ELR (cell line): ENCODE results near the gene GRIN2C.
A peak's percentile ranks its signal among the peaks of the same experiment; 100 is the strongest.

ENCODE experiments used
- DNase-seq: peaks from one replicate; pipeline ENCODE4 v3.0.0-alpha.2; 2015; ENCODE audit warnings: low read depth

GRIN2C gene

DNA sequence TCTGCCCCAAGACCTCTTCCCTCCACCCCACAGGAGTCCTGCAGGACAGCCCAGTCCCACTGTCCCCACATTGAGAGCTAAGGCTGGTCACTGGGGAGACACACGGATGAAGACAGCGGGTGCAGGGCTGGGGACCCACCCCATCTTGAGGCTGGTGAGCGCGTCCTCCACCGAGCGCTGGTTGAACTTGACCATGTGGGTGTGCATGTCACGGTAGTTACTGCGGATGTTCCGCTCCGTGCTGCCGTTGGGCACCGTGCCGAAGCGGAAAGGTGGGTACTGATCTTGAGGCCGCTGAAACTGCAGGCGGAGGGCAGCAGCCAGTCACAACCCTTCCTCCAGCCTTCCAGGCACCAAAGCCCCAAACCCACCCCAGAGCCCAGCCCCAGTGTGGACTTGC, 13.1 kb downstream of the GRIN2C start:
- DNase-seq = no peak

DNA sequence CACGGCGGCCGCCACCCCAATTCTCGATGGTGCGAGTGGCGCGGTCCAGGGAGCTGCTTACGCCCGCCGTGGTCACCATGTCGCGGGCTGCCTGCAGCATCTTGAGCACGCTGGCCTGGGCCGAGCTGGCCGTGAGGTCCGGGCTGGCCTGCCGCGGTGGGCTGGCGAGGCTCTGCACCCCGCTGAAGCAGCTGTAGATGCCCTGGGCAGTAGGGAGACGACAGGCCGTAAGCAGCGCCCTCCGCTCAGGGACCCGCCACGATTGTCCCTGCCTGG, 16.4 kb downstream of the GRIN2C start:
- DNase-seq = no peak

DNA sequence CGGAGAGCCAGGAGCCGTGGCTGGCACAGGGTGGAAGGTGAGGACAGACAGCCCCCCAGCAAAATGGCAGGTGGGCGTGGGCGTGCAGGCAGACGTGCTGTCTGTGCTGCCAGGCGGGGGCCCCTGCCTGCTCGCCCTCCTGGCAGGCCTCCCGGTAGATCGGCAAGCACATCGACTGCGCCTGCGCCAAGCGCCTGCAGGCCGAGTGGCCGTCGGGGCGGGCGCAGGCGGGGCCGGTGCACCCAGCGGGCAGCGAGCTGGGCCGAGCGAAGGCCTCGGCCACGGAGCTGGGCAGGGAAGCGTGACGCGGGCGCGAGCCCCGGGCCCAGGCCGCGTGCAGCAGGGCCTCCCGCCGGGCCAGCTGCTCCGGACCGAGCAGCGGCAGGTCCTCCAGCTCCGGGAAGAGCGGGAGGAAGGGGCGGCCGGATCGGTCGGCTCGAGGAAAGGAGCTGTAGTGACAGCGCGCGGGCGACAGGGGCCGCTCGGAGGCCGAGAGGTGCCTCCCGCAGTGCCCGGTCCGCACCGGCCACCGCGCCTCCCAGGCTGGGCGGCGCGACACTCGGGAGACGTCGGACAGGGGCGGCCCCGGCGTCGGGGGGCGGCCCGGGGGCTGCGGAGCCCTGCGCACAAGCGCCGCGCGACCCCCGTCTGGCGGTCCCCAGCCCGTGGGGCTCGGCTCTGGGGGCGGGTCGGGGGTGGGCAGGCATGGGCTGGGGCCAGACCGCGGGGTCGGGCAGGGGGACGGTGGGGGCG, 16.9 kb downstream of the GRIN2C start:
- DNase-seq = peak; percentile 76

DNA sequence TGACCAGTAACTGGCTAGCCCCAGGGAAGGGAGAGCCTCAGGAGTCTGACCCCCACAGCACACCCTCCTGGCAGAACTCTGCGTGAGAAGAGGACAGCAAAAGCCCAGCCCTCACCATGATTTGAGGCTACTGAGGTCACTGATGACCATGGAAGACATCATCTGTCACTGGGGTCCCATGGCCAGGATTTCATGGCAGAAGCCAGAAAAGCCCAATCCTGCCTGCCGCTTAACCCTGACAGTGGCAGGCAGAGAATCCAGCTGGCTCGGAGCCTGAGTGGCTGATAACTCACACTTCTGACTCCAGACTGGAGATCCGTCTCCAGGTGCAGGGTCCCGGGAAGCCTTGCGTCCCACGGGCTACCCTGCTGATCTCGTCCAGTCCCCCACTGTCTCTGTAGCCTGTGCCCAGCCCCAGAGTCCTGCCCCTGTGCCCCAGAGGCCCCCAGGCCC, 17.5 kb downstream of the GRIN2C start:
- peak; percentile 59 for DNase-seq

DNA sequence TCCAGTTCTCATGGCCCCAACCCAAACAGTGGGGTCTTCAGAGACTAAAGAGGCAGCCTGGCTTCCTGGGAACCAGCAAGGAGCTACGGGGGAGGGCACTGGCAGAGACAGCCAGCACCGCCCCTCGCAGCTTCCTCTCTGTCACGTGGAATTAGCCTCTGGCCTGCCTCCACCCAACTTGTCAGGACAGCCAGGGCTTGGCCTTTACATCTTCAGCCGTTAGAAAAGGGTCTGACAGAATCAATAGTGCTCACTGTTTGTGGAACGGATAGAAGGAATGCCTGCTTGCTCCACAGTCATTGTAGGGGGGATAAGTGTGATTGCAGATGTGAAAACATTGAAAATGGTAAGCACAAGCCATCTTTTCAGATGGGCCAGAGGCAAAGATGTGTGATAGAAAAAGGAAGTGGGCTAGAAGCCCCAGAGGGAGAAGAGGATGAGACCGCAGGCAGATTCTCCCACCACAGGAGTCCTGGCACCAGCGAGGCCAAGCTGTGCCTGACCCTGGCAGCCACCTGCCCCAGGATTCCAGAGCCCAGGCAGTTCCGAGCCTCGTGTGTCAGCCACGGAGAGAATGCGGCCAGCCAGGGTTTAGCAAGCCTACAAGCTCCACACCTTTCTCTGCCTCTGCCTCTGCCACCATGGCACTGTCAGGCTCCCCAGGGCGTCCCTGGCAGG, 18.6 kb downstream of the GRIN2C start:
- peak; percentile 53 for DNase-seq

DNA sequence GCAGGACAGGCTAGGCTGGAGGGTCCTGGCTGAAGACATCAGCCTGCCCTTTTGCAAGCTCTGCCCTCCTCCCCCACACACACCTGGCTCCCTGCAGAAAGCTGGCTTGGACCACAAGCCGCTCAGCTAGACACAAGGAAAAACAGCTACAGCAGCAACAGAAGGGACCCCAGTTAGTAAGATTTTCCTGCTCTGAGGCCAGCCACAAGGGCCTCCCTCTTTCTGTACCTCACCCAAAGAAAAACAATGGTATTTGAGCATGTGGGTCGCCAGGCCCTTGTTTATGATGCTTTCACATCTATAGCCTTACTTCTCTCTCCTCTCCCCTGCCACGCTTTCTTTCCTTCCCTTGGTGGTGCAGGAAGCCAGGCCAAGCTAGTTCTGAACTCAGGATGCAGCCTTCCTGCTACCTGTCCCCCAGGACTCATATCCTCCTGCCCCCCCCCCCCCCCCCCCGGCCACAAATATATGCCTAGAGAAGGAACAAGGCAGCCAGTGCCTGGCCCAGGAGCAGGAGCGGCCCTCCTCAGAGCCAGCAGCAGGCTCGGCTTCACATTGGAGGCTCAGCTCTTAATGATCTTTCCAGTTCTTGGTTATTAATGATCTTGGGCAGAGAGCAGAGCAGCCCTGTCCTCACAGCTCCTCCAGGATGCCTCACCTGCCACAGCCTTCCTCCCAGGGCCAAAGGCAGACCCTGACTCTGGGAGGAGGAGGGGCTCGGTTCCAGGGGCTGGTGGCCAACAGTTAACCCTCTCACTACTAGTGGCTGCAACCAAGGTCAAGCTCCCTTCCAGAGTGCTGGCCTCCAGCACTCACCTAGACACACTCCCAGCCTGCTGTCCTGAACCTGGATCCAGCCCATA, 19.5 kb downstream of the GRIN2C start:
- no peak for DNase-seq

DNA sequence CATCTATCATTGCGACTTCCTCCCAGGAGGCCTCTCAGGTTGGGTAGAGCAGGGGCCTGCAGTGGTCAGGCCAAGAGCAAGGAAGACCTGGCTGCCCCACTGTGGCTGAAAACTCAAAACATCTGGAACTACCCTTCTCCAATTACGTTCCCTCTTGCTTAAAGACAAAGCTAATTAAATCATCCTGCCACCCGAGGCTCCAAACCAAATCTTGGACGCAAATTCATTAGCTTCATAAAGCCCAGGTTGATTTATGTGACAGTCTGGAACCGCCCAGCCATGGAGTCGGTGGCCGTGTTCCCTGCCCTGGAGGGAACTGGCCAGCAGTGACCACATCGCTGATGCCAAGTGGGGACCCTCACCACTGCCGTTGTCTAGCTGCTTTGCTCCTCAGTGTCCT, 21.4 kb downstream of the GRIN2C start:
- DNase-seq = no peak

DNA sequence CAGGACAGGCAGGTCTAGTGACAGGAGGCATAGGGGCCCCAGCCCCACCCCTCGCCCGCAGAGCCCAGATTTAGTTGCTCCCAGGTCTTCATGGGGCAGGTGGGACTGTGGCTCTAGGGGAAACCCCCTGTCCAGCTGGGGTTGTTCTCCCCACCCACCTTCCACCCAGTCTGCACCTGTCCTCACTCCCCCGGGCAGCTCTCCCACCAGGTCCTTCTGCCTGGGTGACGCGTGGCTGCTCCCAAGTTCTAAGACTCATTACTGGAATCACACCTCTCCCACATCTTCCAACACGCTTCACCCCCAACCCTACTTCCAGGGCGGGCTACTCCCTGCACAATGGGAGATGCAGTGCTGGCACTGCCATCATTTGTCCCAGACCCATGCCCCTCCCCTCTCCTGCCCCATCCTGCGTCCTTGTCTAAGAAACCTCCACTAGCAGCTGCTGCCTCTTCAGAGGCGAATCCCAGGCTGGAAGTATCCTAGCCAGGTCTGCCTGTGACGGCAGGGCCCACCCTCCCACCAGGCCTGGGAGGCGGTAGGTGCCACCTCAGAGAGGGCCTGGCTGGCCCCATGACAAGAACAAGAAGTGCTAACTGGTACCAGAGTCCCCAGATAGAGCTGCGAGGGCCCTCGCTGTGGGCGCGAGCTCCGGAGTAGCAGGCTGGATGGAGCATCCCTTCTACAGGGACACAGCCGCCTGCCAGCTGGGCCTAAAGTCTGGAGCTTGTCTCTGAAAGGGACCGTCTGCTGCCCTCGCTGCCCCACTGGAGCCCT, 22.8 kb downstream of the GRIN2C start:
- DNase-seq = no peak

DNA sequence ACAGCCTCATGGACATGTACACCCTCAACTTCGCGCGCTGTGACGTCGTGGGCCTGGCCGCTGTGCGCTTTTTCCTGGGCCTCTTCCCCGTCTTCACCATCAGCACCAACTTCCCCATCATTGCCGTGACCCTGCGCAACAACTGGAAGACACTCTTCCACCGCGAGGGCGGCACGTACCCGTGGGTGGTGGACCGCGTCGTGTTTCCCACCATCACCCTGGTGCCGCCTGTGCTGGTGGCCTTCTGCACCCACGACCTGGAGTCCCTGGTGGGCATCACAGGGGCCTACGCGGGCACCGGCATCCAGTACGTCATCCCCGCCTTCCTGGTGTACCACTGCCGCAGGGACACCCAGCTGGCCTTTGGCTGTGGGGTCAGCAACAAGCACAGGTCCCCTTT, 23.5 kb downstream of the GRIN2C start:
- DNase-seq = no peak

DNA sequence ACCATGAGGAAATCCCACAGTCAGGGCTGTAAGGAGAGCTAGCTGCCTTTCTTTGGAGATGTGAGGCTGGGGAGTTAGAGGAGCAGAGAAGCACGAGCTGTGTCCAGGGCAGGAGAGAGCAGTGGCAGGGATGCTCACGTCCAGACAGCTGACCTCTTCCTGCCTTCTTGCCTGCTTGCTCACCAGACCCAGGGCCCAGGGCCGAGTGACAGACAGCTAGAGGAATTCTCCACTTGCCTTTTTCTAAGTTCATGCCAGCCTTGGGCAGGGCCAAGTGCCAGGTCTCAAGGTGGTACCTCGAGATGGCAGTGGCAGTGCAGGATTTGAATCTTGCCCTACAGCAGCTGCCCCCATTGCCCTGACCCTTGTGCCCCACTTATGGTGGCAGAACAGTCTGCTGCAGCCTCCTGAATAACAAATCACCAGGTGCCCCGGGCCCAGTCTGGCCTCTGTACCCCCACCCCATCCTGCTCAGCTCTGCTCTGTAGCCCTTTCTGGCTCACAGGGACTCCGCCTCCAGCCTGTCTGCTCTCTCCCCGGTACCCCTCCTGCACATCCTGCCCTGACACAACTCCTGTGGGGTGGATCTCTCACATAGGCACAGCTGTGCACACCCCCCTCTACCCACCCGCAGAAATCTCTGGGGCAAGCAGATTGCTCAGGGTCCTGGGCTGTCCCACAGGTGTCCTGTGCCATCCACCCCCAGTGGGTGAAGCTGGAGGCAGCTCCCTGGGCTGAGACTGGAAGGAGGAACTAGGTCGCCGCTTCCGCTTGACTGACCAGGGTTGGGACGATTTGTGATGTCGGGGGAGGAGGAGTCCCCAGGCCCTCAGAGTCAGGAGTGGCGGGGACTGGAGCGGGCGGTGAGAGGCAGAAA, 25.9 kb downstream of the GRIN2C start:
- DNase-seq = peak; percentile 63

DNA sequence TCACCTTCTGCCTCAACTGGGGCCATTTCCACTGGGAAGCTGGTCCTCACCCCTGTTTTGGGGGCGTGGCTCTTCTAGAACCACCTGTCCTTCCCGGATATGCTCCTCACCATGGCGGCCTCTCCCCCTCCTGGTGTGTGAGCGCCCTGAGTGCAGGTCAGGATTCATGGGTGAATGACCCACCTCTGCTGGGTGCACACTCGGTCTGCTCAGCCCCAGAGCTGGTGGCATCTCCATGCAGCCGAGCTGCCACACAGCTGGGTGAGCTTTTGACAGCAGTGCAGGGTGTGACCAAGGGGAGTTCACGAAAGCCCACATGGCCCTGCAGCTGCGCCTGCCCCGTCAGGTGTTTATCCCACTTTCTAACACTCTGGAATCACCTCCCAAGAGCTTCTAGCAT, 27.3 kb downstream of the GRIN2C start:
- no peak for DNase-seq

DNA sequence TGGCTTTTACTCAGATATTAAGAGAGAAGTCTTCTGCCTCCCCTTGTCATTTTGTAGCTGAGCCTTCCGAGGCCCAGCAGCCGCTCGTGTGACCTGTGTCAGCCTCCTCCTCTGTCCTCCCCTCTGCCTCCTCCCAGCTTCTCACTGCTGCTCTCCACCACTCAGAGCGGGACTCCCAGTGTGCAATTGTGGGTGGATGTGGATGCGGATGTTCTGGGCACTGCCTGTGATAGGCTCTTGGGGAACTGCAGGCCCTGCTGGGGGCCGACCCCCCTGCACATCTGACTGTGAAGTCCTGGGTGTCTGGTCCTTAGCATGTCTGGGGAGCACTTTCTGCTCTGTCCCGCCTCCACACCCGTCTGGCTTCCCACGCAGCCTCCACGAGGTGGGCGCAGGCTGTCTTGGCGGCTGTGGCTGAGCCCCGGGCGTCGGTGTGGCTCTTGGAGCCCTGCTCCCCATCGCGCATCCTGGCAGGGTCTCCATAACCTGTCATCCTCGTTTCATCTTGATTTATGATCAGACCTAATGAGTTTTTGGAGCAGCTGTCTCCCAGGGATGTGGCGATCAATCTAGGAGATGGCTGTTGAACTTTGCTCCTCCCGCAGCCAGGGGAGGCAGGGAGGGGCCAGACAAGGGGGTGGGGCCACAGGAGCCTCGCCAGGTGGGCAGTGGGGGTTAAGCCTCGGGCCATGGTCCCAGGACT, 28.1 kb downstream of the GRIN2C start:
- no peak for DNase-seq

DNA sequence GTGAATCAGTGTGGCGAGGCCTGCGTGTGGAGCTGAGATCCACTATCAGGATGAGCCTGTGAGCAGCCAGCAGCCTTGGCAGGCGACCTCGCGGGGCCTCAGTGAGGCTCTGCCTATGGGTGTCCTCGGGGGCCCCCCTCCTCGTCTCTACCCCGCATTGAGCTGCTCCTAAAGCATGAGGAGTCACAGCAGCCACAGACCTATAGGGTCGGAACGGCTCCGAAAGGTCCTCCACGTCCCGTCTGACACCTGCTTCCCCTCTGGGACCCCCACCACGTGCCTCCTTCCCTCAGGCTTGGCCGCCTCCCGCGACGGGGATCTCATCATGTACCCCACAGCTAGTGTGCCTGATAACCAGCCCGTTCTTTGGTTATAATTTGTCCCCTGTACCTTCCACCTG, 28.8 kb downstream of the GRIN2C start:
- no peak for DNase-seq

DNA sequence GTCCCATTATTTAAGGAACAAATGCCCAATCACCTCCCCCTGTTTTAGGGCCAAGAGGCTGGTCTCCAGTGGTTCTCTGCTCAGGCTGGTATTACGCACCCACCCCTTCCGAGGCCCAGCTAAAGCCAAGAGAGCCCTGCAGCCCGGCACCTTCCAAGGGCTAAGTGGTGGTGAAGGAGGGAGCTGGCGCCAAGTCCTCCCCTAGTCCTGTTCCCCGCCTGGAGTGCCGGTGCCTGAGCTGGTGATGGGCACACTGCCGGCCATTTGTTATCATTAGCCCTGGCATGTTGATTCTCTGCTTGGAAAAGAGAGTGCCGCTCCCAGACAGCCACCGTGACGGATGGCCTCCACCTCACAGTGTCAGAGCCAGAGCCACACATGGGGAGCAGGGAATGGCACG, 31.9 kb downstream of the GRIN2C start:
- DNase-seq = no peak

DNA sequence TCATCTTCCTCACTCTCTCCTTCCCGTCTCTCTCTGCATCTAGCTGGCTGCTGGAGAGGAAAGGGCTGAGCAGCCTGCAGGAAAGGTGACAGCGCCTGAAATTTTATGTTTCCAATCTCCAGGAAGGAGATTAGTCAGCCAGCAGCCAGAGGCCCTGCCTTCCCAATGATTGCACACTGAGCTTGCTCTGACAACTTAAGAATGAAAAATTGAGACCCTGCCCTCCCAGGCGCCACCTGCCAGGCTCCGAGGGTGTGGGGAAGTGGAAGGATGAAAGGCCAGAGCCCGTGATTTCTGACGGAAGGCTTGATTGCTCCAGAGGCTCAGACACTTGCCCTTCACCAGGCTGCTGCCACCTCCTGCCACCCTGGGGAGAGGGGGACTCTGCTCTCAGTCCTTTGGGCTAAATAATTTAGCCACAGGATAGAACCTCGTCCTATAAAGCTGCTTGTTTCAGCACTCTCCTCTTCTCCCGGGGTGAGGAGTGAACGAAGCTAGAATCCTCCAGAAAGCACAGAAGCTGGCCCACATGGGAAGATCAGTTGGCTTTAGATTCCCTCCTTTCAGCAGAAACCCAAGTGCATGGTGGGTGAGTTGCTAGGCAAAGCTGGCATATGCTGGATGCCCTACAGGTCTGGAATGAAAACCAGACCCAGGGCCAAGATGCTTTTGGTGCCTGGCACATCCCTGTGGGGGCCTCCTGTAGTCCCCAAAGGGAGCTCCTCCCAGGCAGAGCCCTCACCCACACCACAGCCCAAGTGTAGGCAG, 33.5 kb downstream of the GRIN2C start:
- no peak for DNase-seq

DNA sequence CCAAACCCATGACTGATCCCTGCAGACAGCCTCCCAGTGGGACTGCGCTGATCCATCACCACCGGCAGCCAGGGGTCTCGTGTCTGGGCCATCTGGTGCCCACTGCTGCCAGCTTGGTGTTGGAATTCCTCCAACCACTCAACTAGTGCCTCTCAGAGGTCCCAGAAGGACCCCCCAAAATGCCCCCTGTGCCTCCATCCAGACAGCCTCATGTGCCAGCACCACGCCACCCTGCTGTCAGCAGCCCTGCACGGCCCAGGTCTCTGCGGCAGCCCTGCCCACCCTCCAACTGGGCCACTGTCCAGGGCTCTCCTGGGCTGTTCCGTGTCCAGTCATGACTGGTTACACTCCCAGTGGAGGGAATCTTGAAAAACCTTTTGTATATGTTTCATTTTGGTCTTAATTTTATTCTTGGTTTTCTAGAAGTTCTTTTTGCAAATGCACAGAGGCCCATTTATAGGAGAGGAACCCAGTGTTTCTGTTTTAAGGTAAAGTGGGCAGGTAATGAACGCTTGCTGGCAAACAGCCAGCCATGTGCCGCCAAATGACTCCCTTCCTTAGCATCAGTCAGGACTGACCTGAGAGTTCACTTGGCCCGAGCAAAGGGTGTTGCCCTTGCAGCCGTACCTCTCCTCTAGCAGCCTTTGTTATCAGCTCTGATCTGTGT, 34.6 kb downstream of the GRIN2C start:
- DNase-seq = no peak

DNA sequence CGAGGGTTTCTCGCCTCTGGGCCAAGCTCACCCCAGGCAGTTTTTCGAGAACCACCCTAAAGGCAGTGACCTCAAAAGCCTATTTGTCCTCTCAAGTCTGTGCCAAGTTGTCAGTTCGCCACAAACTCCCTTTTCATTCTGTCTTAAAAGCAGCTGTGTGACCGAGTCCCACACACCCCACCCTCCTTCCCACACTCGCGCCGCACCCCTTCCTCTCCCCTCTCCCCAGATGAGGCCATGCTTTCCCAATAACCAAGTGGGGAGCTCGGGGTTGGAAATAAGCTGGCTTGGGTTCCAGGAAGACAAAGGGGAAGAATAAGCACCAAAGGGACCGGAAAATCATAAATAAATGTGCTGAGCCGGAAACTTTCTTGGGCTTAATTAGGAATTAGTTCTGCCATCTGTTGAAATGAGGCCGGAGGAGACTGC, 36.7 kb downstream of the GRIN2C start:
- no peak for DNase-seq

DNA sequence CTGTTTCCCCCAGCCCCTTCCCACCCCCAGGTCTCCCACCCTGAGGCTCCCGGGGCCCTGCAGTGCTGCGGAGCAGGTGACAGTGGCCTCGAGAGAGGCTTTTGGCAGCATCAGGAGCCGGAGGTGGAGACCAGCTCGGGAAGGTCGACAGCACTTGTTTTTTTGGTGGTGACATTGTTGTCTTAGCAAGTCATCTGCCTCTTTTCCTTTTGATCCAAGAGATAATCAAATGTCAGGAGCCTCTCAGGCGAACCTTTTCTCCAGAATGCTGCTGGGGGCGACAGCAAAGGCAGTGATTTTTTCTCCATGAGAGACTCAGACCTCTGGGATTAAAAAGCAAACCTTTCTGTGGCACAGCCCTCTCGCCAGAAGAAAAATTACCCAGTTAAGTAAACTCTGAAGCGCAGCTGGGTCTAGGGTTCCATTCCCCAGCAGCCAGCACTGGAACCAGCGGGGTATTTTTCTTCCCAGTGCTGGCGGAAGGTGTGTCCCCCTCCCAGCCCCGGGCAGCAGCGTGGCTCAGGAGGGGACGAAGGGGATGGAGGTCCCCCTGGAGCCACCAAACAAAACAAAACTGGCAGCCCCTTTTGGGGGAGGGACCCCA, 37.2 kb downstream of the GRIN2C start:
- no peak for DNase-seq
